Hepatocyte (in vitro differentiated cells): ENCODE measurements around the gene MRPL52.

ENCODE experiments used
- EZH2 ChIP-seq: fragments of 200-600 bp; sonication (generic); IDR thresholded peaks from 2 replicates; pipeline ENCODE4 v1.6.1; 2016; ENCODE audit warnings: antibody characterized with exemption, mild to moderate bottlenecking, borderline replicate concordance
- TF ChIP-seq, protein P1 (sequence below): fragments of 200-600 bp; sonication (generic); IDR thresholded peaks from 2 replicates; pipeline ENCODE4 v1.5.1; 2016; ENCODE audit warnings: antibody characterized with exemption, mild to moderate bottlenecking; ENCODE audit not compliant: poor library complexity

- TF ChIP-seq, protein P1, sequence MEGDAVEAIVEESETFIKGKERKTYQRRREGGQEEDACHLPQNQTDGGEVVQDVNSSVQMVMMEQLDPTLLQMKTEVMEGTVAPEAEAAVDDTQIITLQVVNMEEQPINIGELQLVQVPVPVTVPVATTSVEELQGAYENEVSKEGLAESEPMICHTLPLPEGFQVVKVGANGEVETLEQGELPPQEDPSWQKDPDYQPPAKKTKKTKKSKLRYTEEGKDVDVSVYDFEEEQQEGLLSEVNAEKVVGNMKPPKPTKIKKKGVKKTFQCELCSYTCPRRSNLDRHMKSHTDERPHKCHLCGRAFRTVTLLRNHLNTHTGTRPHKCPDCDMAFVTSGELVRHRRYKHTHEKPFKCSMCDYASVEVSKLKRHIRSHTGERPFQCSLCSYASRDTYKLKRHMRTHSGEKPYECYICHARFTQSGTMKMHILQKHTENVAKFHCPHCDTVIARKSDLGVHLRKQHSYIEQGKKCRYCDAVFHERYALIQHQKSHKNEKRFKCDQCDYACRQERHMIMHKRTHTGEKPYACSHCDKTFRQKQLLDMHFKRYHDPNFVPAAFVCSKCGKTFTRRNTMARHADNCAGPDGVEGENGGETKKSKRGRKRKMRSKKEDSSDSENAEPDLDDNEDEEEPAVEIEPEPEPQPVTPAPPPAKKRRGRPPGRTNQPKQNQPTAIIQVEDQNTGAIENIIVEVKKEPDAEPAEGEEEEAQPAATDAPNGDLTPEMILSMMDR = no peak
- no peak for TF ChIP-seq EZH2
These were observed 41.1 kb downstream of the MRPL52 start for GRCh38 chr14:22870811-22871223.
